NCI-H1092 treated with DMSO at 0.1 percent for 48 hours (cell line): ENCODE data around the gene GJA3.

Experiments
- DNase-seq: peaks from one replicate; lab custom pipeline; 2025; lab: John Stamatoyannopoulos, UW

GJA3 gene

DNA sequence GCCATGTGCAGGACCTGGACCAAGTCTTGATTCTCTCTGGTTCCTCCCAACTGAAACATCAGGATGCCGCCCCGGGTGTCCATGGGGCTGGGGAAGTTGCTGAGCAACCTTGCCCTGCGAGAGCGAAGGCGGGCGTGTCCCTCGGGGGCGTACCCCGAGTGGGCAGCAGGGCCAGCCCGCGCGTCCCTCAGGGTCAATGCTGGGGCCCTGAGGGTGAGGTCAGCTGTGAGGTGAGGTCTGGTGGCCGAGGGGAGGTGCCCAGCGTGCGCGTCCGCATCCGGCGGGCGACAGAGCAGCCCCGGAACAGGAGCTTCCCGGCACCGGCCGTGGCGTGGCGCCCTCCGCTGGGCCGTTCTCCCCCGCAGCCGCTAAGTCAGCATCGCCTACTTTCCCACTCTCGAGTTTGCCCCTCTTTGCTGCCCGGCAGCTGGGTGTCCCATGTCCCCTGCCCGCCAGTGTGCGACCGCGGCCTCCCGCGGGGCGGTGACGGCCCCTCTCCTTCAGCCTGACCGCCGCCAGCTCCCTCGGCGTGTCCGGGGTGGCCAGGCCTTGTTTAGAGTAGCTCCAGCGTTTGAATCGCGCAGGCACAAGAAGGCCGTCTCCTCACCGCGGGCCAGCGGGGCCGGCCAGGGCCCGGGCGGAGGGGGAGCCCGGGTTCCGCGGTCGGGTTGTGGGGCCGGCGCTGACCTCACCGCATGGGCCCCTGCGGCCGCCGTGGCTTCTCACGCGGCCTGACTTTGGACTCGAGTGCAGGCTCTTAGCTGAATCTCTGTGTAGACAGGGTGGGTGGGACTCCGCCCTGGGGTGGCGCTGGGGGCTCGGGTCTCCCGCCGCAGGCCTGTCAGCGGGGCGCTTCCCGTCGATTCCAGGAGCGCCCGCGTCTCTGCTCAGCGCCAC, 33.0 kb downstream of the GJA3 start:
- DNase-seq = peak; percentile 23

DNA sequence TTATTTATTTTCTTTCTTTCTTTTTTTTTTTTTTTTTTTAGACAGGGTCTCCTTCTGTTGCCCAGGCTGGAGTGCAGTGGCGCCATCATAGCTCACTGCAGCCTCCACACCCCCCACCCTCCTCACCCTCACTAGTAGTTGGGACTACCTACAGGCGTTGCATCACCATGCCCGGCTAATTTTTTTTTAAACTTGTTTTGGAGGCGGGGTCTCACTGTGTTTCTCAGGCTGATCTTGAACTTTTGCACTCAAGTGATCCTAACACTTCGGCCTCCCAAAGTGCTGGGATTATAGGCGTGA, 33.6 kb downstream of the GJA3 start:
- DNase-seq = no peak

DNA sequence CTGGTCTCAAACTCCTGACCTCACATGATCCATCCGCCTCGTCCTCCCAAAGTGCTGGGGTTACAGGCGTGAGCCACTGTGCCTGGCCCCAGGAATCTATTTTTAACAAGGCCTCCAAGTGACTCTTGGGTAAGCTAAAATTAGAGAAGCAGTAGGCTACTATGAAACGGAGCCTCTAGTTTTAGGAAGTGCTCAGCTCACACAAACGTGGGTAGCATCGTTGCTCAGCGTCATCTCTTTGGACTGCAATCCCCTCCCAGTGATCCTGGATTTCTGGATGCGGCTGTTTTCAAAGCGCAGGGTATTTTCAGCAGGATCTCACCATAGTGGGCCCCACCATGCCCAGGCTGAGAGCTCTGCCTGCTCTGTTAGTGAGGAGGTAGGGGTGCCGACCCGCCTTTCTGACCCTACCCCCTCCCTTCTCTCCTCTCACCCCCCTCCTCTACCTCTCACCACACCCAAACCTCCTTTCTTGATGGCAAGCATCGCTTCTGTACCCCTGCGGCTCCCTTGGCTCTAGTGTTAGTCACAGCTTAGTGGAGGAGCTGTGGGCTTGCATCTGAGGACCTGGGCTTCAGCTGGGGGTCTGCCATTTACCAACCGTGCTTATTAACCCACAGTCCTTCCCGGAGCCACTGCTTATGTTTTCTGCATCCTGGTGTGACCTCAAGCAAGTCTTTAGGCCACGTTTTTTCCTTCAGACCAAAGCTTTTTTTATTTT, 34.2 kb downstream of the GJA3 start:
- DNase-seq = no peak

DNA sequence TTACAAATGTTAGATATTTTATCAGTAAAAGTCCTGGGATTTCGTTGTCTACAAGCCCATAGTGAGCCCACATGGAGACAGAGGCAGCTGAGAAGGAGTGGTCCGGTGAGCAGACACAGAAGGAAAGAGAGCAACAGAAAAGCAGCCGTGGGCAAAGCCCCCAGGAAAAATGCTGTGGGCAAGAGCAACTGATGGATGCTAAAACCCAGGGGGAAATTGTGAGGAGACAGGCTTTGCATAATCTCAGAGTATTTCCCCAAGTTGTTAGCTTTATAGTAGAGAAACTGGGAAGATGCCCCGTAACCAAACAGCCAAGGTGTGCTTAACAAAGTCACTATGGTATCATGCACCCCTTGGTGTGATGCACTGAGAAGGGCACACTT, 35.1 kb downstream of the GJA3 start:
- no peak for DNase-seq

DNA sequence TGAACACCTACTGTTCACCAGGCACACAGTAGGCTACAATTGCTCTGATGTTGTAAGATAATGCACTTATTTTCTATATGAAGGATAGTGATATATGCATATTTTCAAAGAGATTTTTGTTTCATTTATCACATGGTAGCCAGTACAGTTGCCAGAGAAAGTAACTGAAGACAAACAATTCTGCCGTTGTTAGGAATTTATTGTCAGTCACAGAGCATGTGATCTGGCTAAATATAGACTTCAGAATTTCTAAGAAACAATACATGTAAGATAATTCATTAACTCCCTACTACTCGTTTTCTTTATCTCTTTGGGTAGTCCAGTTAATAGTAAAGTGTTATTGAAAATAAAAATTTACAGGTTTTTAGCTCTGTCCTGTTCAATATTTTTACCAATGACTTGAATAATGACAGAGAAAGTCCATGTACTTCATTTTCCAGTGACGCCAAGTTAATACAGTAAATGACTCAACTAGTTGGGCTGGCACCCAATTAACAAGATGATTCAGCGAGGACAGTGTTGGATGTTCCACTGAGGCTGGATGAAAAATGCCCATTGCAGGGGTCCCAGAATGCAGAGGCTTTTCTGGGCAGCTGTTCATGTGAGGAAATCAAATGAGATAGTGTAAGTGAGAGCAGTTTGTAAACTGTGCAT, 35.6 kb downstream of the GJA3 start:
- DNase-seq = no peak

DNA sequence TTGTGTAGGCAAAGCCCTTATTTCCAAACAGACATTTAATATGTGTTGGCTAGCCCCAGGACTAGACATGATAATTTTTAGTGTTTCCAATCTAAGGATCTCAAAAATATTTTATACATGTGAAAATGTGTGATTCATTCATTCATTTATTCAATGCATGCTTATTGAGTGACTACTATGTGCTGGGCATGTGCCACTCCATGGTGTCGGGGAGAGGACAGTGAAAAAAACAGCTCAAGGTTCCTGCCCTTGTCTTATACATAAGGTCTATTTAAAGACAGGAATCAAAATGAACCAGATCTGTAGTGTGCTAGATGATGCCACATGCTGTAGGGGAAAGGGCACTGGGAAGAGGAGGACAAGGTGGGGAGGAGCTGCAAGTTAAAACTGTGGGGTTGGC, 36.5 kb downstream of the GJA3 start:
- DNase-seq = no peak

DNA sequence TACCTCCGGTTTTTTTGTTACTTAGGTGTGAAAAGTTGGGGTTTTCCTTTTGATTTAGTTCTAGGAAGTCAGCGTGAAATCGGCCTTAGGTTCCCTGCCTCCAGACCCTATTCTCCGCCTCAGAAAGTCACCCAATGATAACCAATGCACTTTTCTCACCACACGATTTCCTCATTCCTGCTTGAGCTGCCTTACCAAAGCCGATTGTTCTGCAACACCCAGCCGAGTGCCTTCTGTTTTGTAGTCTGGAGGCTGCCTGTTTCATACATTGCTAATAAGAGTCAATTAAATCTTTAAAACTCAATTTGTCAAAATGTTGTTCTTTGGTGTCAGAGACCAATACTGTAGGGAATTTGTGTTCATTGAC, 39.7 kb downstream of the GJA3 start:
- DNase-seq = no peak

DNA sequence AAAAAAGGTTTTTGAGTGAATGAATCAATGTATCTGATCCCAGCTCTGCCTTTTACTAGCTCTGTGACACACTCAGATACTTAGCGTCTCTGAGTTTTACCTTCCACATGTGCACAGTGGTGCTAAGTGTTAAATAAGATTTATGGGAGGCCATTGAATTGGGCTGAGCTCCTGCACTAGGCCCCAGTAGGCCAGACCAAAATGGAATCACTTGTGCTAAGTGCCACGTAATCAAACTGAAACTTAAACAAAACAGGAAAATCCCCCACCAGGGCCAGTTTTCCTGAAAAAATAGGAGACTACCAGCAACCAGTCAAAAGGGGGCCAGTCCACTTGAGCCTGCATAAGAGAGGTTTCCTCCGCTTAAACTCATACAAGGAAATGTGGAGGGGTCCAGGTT, 40.9 kb downstream of the GJA3 start:
- DNase-seq = no peak

DNA sequence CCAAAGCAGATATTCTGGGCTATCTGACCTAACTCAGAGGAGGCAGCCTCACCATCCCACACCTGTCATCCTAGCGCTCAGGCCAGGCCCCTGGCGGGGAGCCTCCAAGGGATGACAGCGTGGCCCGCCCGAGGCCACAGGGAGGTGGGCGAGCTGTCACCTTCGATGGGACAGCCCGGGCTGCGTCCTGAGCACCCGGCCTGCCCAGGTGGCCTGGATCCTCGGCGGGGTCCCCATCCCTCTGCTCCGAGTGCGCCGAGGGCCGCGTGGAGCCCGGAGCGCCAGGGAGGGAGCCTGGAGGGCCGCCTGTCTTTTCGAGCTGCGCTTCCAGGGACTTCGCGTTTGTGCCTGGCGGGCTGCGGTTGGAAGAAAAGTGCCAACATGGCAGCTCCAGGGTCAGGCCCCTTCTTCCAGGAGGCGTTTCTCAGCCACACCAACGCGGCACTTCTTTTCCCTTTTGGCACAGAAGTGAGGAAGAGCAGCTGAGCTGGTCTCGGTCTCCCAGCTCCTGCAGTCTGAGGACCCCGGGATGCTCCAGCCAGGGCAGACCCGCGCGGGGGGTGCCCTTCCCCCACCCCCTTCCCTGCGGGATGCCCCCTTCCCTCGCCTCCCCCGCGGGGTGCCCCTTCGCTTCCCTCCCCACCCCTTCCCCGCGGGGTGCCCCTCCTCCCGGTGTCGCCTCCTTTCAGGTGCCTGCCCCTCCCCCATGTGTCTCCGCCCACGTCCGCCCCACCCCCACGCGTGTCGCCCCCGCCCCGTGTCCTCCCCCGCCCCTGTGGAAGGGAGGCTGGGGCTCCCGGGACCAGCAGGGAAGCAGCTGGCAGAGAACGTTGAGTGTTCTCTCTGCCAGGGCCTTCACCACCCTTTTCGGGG, 42.3 kb downstream of the GJA3 start:
- no peak for DNase-seq

DNA sequence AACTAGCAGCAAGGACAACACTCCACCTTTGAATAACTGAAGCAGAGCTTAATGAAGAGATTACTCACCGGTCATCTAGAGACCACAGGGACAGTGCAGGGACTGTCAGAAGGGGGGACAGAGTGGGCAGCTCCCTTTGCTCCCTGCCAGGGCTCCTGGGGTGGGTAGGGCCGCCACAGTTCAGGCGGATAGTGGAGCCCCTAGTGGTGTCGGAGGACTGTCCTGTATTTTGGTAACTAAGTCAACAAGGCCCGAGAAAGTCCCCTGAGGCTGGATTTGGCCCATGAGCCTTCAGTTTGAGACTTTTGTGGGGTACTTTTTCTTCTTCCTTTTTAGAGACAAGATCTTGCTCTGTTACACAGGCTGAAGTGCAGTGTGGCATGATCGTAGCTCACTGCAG, 44.6 kb downstream of the GJA3 start:
- DNase-seq = no peak

DNA sequence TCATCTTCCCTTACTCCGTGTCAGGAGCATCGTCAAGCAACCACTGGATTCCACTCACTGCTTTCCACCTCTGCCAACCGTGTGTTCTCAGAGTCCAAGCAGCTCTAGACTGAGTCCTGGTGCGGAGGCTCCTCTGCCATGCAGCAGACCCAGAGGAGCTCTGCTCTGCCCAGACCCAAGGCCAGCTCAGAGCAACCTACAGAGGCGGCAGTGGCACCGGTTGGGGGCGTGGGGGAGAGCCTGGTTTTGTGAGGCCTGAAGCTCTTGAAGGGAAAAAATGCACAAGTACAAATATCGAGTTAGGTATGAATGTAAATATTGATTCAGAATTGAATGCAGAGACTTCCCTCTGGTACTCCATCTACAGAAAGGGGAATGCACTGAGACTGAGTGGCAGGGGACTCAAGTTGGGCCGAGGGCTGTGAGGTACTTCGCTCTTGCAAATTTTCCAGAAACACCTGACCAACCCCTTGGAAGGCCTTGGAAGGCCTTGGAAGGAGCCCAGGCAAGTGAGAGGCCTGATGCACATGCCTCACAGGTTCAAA, 46.7 kb downstream of the GJA3 start:
- no peak for DNase-seq

DNA sequence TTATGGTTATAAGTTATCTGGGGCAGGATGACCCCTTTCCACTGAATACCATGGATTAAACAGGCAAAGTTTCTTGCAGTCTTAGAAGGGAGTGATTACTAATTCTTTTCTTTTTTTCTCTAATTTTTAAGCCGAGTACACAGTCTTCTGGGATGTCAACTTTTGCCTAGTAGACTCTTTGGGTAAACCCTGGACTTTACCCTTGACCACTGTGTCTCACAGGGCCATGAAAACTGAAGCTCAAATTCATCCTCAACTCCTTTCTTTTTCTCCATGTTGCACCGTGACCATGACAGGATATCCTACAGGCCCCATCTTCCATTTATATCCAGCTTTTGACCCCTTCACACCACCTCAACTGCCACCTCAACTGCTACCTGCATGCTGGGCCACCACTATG, 51.8 kb downstream of the GJA3 start:
- DNase-seq = no peak

DNA sequence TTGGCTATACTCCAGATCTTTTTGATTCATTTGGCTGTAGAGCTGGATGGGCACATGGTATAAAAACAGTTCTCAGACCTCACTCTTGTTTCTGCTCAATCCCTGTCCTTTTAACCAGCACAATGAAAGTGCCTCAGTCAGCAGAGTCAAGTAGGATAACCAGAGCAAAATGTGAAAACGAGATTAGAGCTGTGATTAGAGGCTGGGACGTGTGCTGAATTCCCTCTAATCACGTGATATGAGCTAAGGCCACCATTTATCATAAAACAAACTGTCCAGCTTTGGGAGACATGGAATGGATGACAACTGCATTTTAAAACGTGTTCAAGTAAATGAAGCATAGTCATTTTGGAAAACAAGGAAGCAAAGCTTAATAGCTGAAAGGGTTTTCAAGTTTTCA, 54.1 kb downstream of the GJA3 start:
- no peak for DNase-seq

DNA sequence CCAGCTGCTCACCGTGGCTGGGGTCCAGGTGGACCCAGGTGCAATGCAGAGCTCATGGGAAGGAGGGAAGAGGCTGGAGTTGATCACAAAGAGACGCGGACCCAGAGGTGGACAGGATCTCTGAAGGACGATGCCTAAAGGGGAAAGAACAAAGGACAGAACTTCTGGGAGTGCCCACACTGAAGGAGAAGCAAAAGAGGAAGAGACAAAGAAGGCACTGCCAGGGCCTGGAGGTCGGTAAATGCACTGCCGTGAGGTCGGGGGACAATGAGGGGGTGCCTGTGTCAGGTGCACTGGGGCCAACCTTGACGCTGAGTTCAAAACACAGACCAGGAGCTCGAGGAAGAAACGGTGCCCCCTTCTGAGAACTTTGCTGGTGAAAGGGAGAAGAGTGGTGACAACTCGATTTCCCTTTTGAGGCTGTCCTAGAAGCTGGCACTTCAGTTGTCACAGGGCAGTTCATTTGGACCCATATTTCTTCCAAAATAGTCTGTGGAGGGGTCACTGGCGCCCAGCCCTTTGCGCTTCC, 55.6 kb downstream of the GJA3 start:
- no peak for DNase-seq

DNA sequence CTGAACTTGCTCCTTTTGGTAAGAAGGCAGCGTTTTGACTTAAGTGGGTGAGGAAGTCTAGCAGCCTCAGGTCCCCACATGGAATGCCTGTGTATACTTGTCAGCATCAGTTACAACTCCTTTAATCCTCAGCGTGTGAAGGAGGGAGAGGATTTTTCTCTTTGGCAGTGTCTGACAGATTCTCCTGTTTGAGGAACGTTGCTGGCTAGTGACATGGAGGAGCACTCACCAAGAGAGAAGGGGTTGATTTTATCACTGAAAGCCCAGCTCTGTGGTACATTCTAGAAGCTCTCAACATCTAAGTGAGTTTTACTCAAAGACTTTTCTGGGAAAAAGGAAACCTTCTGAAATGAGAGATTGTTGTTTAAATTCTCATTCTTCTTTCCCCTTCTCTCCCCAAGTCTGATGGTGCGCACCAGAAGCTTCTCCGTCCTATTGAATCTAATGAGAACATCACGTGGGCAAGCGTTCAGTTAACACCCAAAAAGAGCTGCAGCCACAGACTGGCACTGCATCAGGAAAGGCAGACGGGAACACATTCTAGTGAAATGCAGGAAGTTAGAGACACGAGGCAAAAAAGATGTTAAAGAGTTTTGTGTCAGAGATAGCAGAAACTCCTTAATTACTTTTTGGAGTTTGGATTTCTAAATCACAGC, 58.2 kb downstream of the GJA3 start:
- DNase-seq = no peak

DNA sequence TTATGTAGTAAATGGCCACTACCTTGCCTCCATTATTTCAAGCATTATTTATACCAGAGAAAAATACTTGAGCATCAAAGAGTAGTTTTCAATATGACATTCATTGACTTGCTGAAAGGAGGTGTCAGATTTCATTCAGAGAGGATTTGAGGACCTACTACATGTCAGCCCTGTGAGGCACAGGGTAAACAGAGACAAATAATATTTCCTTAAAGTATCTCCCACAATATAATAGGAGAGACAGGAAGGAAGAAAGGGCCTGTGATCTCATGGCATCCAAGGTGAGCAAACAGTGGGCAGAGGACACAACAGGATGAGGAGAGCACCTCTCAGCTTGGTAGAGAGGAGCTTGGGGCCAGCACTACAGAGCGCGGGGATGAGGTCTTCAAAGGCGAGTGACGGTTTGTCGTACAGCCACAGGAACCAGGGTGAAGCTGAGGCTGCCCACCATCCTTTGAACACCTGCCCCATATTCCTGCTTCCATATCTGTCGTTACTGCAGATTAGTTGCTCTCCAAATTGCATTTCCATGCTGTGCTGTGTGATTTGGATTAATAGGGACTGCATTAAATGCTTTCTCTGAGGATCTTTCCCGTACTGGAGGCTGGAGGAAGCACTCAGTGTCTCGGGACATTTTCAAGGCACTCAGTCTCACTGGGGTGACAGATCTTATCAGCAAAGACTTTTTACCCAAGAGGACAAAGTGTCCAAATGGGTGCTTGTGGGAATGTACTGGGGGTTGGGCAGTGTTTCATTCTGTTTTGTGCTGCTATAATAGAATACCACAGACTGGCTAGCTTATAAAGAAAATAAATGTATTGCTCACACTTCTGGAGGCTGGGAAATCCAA, 59.2 kb downstream of the GJA3 start:
- no peak for DNase-seq

DNA sequence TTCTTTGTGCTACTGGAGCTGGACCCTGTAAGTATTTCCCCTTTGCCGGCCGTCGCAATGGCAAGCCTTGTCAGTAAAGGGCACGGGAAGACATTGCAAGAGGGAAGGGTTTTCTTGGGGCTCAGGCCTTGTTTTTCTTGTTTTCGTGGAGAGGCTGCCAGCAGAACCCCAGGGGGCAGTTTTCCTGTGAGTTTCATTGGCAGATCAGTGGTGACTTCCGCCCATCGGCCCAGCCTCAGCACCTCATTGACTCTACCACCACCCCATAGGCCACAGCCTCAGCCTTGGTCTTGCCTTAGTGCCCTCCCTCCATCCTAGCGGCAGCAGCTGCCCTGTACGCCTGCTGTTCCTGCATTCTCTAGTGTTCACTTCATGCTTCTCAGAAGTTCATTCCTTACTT, 61.5 kb downstream of the GJA3 start:
- DNase-seq = no peak

DNA sequence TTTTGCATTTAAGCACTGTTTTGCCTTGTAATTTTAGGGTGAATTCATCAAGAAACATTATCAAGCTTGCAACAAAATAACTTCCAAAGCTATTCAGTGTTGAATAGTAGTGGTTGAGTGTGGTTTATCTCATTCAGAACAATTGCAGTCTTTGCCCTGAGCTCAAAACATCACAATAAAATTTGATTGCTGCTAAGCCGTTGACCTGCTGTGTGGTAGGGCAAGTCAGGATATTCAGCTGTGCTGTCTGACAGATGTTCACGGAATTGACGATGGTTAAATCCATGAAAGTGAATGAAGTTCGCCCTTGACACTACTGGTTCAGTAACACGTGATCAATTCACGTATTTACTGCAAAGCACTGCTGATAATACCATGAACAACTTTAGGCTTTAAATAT, 66.9 kb downstream of the GJA3 start:
- no peak for DNase-seq

DNA sequence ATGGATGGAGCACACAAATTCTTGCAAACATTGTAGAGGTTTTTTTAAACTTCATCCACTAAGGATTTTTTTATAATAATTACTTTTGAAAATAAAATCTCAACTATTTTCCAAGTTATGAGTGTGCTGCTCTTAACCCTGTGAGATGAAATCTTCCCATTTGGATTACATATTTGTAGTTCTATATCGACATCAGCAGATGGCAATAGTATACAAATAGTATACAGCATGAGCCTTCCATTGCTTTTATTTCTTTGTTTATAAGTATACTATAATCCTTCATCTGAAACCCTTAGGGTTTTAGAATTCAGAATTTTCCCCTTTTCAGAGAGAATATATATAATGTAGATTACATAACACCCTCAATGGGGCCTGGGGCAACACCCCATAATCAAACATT, 70.5 kb downstream of the GJA3 start:
- no peak for DNase-seq
